ENCODE data around the gene FTSJ1. TPM values are rescaled to one million over a fixed set of nuclear protein-coding genes. Genes with fewer than 3 reads are reported as not detected.

FTSJ1 gene
- total and polyA plus RNA-seq, 2 of the 8 experiments (the other 6 are each of a cell fraction or from before 2014, with no cell fraction given), result 62.4 to 80.4 TPM

DNA sequence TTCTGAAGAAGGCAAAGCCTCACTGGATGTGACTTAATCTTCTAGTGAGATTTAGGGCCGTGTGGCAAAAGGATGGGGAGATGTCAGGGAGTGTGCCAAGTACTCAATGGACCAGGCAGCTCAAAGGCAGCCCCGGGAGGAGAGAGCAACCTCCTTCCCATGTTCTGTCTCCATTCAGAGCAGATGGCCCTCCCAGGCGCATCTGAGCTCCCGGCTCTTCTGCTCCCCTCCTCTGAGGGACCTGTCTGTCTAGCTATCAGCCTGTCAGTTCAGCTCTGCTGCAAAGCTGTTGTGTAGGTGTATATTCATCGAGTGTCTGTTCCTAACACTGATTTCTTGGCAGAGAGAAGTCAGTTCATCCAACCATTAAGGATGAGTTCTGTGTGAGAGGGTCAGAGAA is 21.9 kb downstream of the FTSJ1 start (continued):
- TF ChIP-seq EZH2 (IDR thresholded peaks at IDR 0.05; ENCODE audit: low read depth, low read length, severe bottlenecking), result no peak

Data from H1 (cell line).